Tibial artery (tissue), 4 donors: ENCODE measurements around the gene MATCAP1.
A peak's percentile ranks its signal among the peaks of the same experiment; 100 is the strongest.

Experiments used
- DNase-seq, 2 donors: peaks; one replicate each; pipeline ENCODE4 v3.0.0-alpha.2; 2019
- H3K27ac ChIP-seq, 2 donors: fragments of 200-600 bp; sonication (generic) in 1 of 2; 1 replicate in 1 of 2; 2 replicates in 1 of 2; pipeline ENCODE4 v1.5.1; 2018 to 2019; ENCODE audit warnings: mild to moderate bottlenecking in 1 of 2
- H3K27me3 ChIP-seq, 2 donors: fragments of 200-600 bp; sonication (generic) in 1 of 2; one replicate each; pipeline versions ENCODE4 v1.5.1 to v1.6.0; 2016 to 2019
- H3K36me3 ChIP-seq, 3 donors: fragments of 200-600 bp; sonication (generic) in 2 of 3; one replicate each; pipeline ENCODE4 v1.5.1; 2016 to 2019; ENCODE audit warnings: mild to moderate bottlenecking in 2 of 3
- H3K4me1 ChIP-seq, 4 donors: fragments of 200-600 bp; sonication (generic) in 2 of 4; 1 replicate in 3 of 4; 2 replicates in 1 of 4; pipeline ENCODE4 v1.5.1; 2016 to 2019
- H3K4me3 ChIP-seq, 2 donors: fragments of 200-600 bp; sonication (generic) in 1 of 2; 1 replicate in 1 of 2; 2 replicates in 1 of 2; pipeline ENCODE4 v1.5.1; 2018 to 2019; ENCODE audit warnings: mild to moderate bottlenecking in 2 of 2
- H3K9me3 ChIP-seq, 3 donors: fragments of 200-600 bp; sonication (generic) in 1 of 3; one replicate each; pipeline ENCODE4 v1.5.1; 2016 to 2019
- CTCF ChIP-seq, 2 experiments: fragments of 200-600 bp in 1 of 2; fragments of 450-650 bp in 1 of 2; IDR thresholded peaks; one replicate each; pipeline ENCODE4 v1.5.1; 2017 to 2019; ENCODE audit warnings: antibody characterized with exemption in 2 of 2, mild to moderate bottlenecking in 1 of 2, moderate library complexity in 1 of 2
- intact Hi-C: fragments of 100-400 bp; cut with DNase I; formaldehyde crosslinking; loops from one replicate; pipeline ENCODE4 v1.15.0; 2023; ENCODE audit warnings: low total_unique reads

The MATCAP1 gene

GRCh38 chr16:67191995-67192681, 8.4 kb upstream of the MATCAP1 start, which contains the start of gene E2F4:
Gene E2F4, plus strand, starts transcription at chr16:67192155. Its CDS starts 73 bp downstream, at chr16:67192228.
- intact Hi-C loops: no loop called here
- H3K27me3 ChIP-seq: no peaks in the 10 kb centered on the region
- no peaks in the 10 kb centered on the region for H3K9me3 ChIP-seq
- peak within 1 kb of the TSS; percentile 68 to 87 for H3K4me3 ChIP-seq
- peak within 1 kb of the TSS; percentile 66 to 75 for H3K27ac ChIP-seq
- DNase-seq: peak; percentile 88 to 94
- peaks cover 28 to 42% (median 36%) of the 10 kb centered on the region in 3 donors for H3K36me3 ChIP-seq
- no peak for TF ChIP-seq CTCF (IDR thresholded peaks at IDR 0.05)
- H3K4me1 ChIP-seq: peaks cover 12 to 28% (median 22%) of the 10 kb centered on the region in 4 donors

DNA sequence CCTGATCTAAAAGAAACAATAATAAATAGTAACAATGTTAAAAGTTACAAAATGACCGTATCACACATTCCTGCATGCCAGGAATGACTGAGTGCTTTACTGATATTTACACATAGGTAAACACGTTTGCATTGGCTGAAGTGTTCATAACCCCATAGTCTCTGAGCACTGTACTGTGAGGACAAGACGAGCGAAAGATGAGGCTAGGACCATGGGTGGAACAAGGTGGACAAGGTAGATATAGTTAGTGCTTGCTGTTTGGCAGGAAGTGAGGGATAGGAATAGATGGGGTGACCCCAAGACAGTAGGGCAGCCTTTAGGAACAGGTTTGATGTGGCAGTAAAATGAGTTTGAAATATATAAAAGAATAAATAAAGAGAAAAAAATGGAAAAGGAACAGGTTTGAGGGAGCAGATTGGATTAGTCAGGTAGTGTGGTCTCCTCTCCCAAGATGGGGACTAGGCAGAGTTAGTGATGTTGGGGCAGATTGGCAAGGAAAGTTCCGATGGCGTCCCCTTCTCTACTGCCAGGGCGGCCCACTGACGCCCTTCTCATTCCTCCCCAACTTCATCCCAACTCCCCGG, 7.7 kb upstream of the MATCAP1 start:
- Histone ChIP-seq H3K27me3 (no peaks in the 10 kb centered on the region), H3K4me1 (peaks cover 12 to 28% (median 22%) of the 10 kb centered on the region in 4 donors), H3K9me3 (no peaks in the 10 kb centered on the region), H3K36me3 (peaks cover 22 to 36% (median 30%) of the 10 kb centered on the region in 3 donors), H3K27ac (peak overlapping the region in 1 of 2 donors; percentile 75), H3K4me3 (peak overlapping the region; percentile 68 to 87)
- intact Hi-C loops: no loop called here
- no peak for TF ChIP-seq CTCF (IDR thresholded peaks at IDR 0.05)
- no peak for DNase-seq

- peaks cover 12 to 32% (median 23%) of the 10 kb centered on the region in 4 donors for H3K4me1 ChIP-seq
- H3K36me3 ChIP-seq: peaks cover 14 to 28% (median 22%) of the 10 kb centered on the region in 3 donors
- intact Hi-C loops: no loop called here
- H3K4me3 ChIP-seq: no peak overlapping the region
- DNase-seq: no peak
- H3K9me3 ChIP-seq: no peaks in the 10 kb centered on the region
- no peak overlapping the region for H3K27ac ChIP-seq
- H3K27me3 ChIP-seq: no peaks in the 10 kb centered on the region
- no peak for TF ChIP-seq CTCF (IDR thresholded peaks at IDR 0.05)
Observed at GRCh38 chr16:67190448-67191399, 7.0 kb upstream of the MATCAP1 start.

DNA sequence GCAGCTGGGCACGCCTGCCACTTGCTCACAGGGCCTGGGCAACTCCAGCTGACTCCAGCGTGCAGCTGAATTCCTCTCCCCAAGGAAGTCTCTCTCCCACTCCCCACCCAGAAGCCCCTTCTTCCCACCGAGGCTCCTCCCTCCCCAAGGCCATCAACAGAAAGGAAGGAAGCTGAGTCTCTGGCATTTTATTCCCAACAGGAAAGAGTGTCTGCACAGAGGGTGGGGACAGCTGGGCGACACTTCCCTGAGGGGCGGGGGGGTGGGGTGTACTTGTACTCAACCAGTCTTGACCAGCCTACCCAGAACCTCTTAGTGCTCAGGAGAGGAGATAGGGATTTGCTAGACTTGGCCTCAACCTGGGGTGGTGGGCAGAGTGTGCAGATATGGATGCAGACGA, 6.3 kb upstream of the MATCAP1 start, which contains the start of gene EXOC3L1:
TSS of gene EXOC3L1 (minus strand) at position 96 of the 400 bp plus-strand sequence. CDS start 460 bp downstream, outside the sequence.
- peaks cover 12 to 39% (median 30%) of the 10 kb centered on the region in 4 donors for H3K4me1 ChIP-seq
- intact Hi-C loops: no loop called here
- no peak within 1 kb of the TSS for H3K4me3 ChIP-seq
- peaks cover 7 to 21% (median 15%) of the 10 kb centered on the region in 3 donors for H3K36me3 ChIP-seq
- no peak within 1 kb of the TSS for H3K27ac ChIP-seq
- no peak for DNase-seq
- H3K9me3 ChIP-seq: no peaks in the 10 kb centered on the region
- H3K27me3 ChIP-seq: no peaks in the 10 kb centered on the region
- TF ChIP-seq CTCF (IDR thresholded peaks at IDR 0.05): no peak

DNA sequence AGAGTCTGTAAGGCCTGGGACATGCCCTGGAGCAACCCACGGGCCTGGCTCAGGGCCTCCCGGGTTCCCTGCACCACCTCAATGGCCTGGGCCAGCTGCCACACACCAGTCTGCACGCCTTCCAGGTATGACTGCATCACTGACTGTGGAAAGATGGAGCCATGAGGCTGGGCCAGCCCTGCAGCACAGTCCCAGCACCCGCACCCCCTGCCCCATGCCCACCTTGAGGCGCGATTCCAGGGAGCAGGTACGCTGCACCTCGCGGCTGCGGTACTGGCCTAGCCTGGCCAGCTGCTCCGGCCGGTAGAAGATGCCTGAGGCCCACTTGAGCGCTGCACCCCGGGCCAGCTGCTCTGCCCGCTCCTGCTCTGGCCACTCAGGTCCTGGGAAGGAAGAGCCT, 5.0 kb upstream of the MATCAP1 start:
- DNase-seq: no peak
- Histone ChIP-seq H3K4me1 (peaks cover 12 to 41% (median 39%) of the 10 kb centered on the region in 4 donors), H3K9me3 (no peaks in the 10 kb centered on the region), H3K27me3 (no peaks in the 10 kb centered on the region), H3K27ac (no peak overlapping the region), H3K36me3 (peaks cover 0 to 9% (median 3%) of the 10 kb centered on the region in 3 donors), H3K4me3 (no peak overlapping the region)
- TF ChIP-seq CTCF (IDR thresholded peaks at IDR 0.05): no peak
- intact Hi-C loops: loop anchor here (10.0 kb wide), 2 partner anchors 164 to 214 kb away; partner anchors contain the start of gene CBFB
